HG03103 (cell line): ENCODE data around the gene ANKRD16.
A peak's percentile ranks its signal among the peaks of the same experiment; 100 is the strongest.
"Not testable (repeated sequence)": the region's sequence is repeated elsewhere in the genome, so short reads cannot be mapped to it uniquely, and the experiment has no call there.

Experiments
- ATAC-seq: cut with Tn5 transposase; IDR thresholded peaks from one replicate; pipeline ENCODE4 v1.9.1; 2021; ENCODE audit warnings: low read depth; ENCODE audit not compliant: unreplicated experiment

Gene ANKRD16

GRCh38 chr10:5840314-5841307 lies 49.1 kb downstream of the ANKRD16 start:
- peak; percentile 61 for ATAC-seq

GRCh38 chr10:5836181-5836580 lies 53.5 kb downstream of the ANKRD16 start:
- not testable (repeated sequence) for ATAC-seq

- ATAC-seq, result no peak
Measured at GRCh38 chr10:5835446-5836095, 54.1 kb downstream of the ANKRD16 start.

- no peak for ATAC-seq
Measured at GRCh38 chr10:5833814-5834213, 55.9 kb downstream of the ANKRD16 start.

- ATAC-seq, result no peak
Measured at GRCh38 chr10:5832946-5833345, 56.7 kb downstream of the ANKRD16 start.

- no peak for ATAC-seq
Measured at GRCh38 chr10:5831446-5831782, 58.3 kb downstream of the ANKRD16 start.

GRCh38 chr10:5830629-5831445 lies 58.9 kb downstream of the ANKRD16 start:
- ATAC-seq, result no peak

GRCh38 chr10:5829267-5829666 lies 60.4 kb downstream of the ANKRD16 start:
- ATAC-seq, result no peak

- ATAC-seq, result no peak
Measured at GRCh38 chr10:5828725-5829124, 61.0 kb downstream of the ANKRD16 start.

- no peak for ATAC-seq
Measured at GRCh38 chr10:5827841-5828240, 61.9 kb downstream of the ANKRD16 start.

- not testable (repeated sequence) for ATAC-seq
Measured at GRCh38 chr10:5826511-5826910, 63.2 kb downstream of the ANKRD16 start.

- no peak for ATAC-seq
Measured at GRCh38 chr10:5818894-5819293, 70.8 kb downstream of the ANKRD16 start.

- no peak for ATAC-seq
Measured at GRCh38 chr10:5818048-5818331, 71.7 kb downstream of the ANKRD16 start.

- peak; percentile 30 for ATAC-seq
Measured at GRCh38 chr10:5817322-5818047, 72.2 kb downstream of the ANKRD16 start.

- no peak for ATAC-seq
Measured at GRCh38 chr10:5816170-5816569, 73.5 kb downstream of the ANKRD16 start.

- ATAC-seq, result no peak
Measured at GRCh38 chr10:5814110-5815107, 75.3 kb downstream of the ANKRD16 start.

- peak; percentile 70 for ATAC-seq
Measured at GRCh38 chr10:5813341-5814109, 76.2 kb downstream of the ANKRD16 start, which contains the start of gene GDI2. Gene GDI2 (minus strand): TSS chr10:5813434. CDS start chr10:5813258, 176 bp downstream.

- ATAC-seq, result peak; percentile 11
Measured at GRCh38 chr10:5813091-5813340, 76.7 kb downstream of the ANKRD16 start.
